Skin of body (tissue), 2 donors: ENCODE measurements around the gene TULP1. TPM values are rescaled to one million over a fixed set of nuclear protein-coding genes. Genes with fewer than 3 reads are reported as not detected.

ENCODE experiments used
- DNase-seq: peaks from one replicate; lab custom pipeline; 2025; lab: John Stamatoyannopoulos, UW
- total RNA-seq: library from RNA; depleted of rRNA; stranded (reverse); fragments of >200 nt; gene quantifications from one replicate; pipeline ENCODE4 v1.2.3, GENCODE V29; 2014

Gene TULP1
- total RNA-seq, 1 donor from 2014 or later: 0.39 TPM

DNA sequence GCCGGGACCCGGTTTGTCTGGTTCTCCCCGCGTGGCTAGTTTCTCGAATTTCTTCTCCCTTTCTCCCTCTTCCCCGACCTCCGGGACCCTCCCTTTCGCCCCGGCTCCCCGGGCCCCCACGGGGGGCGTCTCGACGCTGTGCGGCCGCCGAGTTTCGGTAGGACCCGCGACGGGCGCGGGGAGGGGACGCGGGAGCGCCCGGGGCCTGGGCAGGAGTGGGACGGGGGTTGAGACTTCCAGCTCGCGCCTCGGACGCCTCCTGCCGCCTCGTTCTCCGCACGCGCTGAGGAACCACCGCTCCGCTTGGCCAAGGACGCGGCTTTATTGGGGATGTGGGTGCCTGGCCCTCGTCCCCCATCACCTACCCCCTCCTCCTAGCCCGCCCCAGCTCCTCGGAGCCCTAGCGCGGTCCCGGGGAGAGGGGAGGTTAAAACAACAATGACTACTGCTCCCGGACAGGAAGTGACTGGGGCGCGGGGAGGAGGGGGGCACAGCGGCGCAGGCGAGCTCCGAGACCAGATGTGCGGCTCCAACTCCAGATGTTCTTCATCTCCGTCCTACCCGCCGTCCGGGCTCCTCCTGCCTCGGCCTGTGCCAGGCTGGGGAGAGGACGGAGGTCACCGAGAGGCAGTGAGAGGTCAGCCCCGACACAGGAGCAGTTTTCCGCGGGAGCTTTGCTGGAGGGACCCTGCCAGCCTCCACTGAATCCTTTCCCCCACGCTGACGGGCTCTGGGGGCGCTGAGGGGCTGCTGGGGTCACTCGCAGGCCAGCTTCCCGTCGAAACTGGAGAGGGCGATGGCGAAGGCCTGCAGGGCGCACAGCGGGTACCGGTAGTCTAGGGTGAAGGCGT lies 14.9 kb downstream of the TULP1 start:
- peak; percentile 77 for DNase-seq

DNA sequence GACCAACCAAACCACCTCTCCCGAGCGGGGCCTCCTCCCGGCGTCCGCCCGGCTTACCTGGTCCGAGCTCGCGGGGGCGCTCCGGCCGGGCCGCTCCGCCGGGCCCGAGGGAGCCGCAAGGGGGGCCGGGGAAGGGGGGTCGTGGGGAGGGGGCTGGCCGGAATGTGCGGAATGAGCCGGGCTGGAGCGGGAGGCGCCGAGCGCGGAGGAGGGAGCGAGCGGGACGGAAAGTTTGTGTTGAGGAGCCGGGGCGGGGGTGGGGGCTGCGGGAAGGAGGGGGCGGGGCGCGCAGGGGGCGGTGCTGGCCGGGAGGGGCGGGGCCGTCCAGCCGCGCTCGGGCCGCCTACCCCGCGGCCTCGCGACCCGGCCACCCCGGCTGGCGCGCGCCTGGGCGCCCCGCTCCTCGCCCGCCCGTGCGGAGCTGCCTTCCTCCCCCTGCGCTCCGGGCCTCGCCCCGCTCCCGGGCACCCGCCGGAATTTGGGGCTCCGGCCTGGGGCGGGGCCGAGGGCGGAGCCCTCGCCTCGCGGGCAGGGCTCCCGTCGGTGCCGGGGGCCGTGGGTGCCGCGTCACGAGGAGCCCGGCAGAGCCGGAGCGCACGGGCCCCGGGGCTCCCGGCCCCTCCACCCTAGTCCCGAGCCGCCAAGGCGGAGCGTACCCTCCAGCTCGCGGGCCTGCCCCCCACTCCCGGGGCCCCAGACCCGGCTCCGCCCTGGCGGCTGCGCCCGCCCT lies 15.7 kb downstream of the TULP1 start, which contains the start of gene TEAD3:
Gene TEAD3 (minus strand): TSS at position 239 of the 730 bp plus-strand sequence.
- DNase-seq: peak; percentile 75

DNA sequence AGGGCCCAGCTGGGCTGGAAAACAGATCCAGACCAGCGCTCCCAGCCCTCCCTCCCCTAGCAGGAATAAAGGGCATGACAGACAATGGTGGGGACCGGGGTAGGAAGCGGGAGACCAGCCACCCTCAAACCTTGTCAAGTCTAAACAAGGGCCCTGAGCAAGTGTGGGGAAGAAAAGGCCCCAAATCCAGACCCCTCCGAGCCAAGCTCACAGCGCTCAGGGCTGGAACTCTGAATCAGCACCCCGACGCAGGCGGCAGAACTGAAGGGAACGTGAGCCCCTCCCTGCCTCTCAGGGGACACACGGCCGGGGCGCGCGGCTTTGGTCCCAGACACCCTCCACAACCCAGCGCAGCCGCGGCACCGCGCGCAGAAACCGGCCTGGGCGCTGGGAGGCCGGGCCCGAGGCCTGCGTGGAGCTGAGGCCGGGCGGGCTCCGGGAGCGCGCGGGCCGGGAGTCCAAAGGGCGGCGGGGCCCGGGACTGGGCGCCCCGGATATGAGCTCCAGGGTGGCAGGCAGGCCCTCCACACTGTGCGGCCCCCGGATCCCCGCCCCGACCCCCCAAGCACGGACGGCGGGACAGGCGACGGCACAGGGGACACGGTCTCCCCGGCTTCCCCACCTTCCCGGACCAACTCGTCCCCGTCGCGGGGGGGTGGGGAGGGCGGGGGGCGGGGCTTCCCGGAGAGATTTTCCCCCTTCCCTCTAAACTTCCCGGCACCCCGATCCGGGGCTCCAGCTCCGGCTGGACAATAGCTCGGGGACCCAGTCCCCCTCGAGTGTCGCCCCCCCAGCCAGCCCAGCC lies 16.5 kb downstream of the TULP1 start:
- no peak for DNase-seq

DNA sequence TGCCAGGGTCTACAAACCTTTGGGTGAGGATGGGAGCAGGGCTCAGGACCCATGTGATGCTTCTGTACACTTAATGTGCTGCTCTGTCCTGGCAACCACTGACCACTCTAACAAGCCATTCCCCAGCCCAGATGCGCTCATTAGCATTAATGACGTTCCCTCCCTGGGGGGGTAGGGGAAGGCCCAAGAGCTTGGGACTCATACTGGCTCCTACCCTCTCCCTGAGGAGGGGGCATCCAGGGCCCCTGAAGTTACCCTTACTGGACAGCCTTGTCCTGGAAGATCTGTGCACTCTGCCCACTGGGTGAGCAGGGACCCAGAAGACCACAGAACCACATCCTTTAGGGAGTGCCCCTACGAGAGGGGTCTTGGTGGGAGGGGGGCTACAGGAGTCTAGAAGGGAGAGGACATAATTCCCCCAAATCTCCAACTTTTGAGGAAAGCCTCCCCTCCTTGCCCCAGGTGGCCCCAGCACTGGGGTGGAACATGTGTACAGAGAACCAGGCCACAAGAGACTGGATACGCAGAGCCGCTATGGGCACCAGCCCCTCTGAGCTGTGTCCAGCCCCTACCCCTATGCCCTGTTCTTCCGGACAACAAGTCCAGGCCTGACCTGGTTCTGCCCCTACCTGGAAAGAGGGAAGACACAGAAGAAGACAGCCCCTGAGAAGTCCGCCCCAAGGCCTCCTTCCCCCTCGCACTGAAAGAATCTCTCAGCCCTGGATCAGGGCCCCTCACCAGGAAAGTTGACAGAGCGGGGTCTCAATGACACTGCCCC lies 17.2 kb downstream of the TULP1 start:
- DNase-seq: no peak

DNA sequence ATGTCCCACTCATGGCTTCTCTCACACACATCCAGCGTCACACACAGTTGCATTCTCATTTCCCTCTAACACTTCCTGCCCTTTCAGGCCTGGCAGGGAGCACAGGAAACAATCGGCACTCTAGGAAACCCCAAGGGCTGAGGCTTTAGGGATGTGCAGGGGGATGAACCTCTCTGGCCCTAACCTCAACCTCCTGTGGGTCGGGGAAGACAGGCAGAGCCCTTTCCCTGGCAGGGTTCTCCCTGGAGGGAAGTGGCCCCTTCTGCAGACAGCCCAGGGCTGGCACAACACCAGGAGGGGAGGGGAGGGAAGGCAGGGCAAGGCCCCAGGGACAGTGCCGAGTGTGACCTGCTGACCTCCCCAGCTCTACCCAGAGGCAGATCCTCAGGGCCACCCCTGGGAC lies 18.5 kb downstream of the TULP1 start:
- DNase-seq: no peak

DNA sequence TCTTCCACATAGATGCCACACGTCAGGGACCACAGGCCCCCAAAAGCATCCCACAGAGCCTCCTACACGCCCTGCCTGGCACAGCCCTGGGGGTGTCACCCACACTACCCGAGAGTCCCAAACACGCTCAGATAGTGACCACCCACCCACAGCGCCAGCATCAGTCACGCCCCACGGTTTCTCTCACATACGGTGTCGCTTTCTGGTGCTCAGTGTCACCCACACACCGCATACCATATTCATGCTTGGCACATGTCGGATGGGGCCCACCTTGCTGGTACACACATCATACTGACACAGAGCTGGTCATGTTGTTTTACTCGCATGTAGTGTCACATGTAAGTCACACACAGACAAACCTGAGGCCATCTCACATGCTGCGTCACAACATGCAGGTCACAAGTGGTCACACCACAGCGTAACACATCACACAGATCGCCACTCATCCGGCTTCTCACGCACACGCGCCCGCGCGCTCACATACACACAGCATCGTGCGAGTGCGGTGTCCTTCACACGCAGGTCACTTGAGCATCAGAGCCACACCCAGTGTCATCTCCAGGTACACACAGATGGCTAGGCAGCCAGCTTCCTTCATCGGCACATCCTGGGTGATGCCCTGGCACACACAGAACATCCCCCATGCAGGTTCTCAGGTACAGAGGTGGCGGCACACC lies 19.3 kb downstream of the TULP1 start:
- DNase-seq: peak; percentile 18

DNA sequence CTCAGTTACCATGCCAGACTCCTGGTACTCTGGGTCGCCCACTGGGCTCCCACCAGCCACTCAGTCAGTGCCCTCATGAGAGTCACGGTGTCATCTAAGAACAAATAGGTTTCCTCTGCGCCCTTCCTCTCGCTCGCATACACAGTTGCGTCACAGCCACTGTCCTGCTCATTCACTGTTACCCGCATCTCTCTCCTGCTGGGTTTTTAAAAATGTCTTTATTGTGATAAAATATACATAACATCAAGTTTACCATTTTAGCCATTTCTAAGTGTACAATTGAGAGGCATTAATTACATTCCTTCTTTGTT lies 19.8 kb downstream of the TULP1 start:
- no peak for DNase-seq

DNA sequence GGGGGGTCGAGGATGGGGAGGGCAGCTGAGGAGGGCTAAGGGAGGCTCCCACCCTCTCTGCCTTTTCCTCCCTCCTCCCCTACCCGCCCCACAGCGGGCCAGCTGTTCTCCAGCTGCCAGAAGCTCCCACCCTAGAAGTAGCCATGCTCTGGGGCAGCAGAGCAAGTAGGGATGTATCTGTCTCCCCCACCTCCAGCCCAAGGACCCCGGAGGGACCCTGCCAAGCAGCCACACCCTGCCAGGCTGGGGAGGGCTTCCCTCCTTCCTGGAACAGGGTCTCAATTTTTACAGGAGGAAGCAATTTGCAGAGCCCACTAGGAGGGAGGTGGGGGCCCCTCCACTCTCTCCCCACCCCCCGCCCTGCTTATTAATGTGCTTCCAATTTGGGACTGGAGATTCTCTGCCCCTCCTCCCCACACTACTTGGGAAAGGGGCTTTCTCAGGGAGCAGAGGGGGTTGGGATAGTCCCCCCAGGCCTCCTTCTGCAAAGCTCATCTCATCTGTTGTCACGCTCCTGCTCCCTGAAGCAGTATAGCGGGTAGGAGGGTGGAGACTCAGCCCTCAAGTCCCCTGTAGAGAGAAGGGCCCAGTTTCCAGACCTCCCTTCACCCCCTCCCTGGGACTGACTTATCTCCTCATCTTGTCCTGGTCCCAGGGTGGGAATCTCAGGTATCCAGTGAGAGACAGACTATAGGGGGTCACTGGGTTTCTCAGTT lies 20.3 kb downstream of the TULP1 start:
- DNase-seq: peak; percentile 86

DNA sequence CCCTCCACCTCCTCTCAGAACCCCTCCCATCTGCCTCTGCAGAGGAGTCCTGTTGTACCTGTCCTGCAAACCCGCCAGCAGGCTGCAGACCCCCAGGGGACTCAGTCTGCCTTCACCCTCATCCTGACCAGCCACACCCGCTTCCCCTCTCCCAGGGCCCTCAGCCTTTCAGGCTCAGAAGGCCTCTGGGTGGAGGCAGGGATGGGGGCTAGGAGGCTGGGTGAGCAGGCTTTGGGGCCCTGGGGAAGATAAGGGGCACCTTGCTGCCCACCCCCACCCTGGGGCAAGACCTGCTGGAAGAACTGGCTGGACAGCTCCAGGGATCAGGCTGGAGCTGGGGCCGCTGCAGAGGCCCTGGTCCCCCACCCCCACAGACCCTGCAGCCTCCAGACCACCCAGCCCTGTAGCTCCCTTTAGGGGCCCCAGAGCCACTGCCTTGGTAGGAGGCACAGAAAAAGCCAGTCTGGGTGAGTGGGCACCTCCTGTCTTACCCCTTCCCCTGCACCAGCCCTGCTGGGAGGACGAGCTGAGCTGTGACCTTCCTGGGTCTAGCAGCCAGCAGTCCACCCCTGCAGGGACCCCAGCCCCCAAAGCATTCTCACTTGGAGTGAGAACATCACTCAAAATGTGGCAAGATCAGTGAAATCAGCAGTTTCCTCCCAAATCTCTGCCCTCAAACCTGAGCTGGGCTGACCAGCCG lies 21.0 kb downstream of the TULP1 start:
- DNase-seq: no peak

DNA sequence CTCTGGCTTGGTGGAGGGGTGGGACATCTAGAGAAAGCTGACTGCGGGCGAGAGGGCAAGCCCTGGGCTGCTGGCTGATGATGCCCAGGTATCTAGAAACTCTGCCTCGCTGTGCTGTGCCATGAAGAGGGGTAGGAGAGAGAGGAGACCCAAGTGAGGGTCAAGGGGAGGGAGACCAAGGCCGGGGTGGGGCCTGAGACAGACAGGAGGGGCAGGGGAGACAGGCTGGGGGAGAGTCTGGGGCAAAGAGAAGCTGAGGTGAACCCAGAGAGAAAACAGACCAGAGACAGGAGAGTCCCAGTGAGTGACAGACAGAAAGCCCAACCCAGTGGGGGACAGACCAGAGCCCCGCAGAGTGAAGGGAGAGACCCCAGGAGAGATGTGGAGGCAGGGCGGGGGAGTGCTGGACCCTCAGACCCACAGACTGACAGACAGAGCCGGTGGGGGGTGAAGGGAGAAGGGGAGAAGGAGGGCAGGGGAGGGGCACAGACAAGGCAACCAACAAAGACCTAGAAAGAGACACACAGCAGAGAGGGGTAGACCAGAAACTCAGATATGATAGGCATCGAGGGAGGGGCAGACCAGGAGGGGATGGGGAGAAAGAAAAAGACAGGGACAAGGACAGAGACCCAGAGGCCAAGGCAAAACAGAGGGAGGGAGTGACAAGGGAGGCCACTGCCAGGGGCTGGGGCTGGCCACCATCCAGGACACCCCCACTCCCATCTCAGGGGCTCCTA lies 21.7 kb downstream of the TULP1 start:
- no peak for DNase-seq

DNA sequence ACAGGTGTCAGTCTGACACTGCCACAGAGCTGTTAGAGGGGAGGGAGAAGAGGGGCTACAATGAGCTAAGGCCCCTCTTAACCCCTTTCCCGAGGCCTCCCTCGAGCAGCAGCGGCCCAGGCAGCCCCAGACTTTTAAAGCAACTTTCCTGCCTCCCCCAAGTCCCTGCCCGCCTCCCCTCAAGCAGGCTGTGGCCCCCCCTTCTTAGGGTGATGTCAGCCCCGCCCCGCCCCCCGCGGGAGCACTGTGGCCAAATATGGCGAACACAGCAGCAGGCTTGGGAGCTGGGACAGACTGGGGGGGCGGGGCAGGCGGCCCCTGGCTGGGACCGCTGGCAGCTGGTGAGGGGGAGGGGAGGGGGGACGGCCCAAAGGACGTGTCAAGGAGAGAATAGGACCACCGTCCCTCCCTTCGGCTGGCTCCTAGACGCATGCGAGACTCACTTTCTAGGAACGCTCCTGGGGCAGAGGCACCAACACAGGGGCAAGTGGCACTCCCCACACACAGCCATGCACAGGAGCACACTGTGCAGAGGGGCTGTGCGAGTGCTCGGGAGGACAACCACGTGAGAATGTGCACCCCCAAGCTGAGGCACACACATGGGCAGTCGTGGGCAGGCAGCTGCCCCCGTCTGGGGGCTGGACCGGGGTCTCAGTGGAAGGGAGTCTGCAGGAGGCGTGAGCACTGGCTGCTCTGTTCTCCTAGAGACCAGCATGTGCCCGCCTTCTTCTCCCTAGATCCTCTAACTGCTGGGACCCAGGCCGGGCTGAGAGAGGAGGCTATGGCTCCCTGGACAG lies 22.5 kb downstream of the TULP1 start:
- DNase-seq: peak; percentile 41

DNA sequence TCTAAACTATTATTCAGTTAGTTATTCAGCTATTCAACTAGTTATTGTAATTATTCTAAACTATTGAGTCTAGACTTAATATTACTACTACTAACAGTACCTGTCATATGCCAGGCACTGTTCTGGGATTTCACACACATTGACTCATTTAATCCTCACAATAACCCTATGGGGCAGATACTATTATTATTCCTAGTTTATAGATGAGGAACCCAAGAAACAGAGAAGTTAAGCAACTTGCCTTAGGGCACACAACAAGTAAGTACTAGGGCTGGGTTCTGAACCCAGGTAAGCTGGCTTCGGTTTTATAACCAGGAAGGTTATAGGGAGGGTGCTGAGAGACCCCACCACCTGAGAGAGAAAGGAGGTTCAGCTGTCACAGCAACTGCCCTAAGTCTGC lies 23.6 kb downstream of the TULP1 start:
- no peak for DNase-seq

DNA sequence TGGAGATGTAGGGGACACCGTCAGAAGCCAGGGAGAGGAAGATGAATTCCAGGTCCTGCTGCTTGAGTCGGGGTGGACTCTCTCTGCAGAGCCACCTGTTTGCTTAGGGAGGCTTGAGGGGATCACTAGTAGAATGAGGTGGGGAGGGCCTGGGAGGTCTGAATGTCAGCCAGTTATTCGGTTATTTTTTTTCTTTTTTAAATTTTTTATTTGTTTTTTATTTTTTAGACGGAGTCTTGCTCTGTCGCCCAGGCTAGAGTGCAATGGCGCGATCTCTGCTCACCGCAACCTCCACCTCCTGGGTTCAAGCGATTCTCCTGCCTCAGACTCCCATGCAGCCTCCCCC lies 24.2 kb downstream of the TULP1 start:
- DNase-seq: no peak

DNA sequence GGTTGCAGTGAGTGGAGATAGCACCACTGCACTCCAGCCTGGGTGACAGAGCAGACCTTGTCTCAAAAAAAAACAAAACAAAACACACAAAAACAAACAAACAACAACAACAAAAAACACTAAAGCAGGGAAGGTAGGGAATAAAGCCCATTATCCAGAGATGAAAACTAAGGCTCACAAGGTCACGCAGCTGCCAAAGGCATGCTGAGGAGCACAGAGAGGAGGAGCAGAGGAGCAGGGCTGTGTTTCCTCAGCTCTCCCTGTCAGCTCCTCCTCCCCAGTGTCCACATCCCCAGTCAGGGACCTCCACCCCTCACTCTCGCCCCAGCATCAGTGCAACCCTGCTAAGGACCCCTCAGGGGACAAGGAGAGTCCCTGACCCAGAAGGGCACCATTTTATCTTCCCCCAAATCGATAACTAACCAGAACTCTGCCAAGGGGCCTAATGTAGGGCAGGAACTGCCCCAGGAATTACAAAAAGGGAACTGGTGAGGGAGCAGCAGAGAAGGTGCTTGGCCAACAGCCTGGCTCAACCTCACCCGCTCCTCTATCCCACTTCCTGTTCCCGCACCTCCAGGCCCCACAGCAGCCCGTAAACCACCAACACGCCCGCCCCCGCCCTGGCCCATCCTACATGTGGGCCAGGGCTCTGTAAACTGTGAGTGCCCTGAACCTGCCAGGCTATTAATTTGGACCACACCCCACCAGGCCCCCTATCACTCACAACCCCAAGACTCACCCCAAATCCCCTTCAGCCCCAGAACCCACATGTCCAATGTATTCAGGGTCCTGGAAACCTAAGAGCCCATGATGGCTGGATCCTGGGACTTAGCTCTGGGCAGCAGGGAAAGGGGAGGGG lies 24.8 kb downstream of the TULP1 start:
- DNase-seq: no peak

DNA sequence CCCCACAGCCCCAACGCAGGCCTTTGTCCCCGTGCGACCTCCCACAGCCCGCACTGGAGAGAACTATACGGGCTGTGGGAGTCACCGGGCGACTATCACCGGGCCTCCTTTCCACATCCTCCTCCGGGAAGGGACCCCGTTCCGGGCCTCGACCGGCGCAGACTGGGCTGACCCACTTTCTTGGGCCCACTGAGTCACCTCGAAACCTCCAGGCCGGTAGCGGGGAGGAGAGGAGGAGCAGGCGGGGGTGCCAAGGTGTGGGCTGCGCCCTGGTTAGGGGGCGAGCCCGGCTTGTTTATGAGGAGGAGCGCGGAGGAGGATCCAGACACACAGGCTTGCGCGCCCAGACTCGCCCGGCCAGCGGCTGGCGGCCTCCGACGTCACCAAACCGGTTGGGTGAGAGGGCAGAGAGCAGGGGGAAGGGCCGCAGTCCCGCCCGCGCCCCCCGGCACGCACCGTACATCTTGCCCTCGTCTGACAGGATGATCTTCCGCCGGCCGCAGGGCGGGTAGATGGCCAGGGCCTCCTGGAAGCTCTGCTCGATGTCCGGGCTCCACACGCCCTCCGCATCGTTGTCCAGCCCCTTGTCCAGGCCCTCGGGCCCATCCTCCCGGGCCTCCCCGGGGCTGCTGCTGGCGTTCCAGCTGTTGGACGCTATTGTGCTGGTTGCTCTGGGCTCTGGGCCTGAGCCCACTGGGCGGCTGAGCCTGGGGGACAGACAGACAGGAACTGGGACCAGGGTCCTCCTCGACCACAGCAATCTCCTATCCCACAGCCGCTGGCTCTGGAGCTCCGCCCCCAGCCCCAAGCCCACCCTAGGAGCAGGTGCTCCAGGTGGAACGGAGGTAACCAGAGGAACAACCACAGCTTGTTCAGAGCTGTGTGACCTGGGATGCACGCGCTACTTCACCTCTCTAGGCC lies 26.4 kb downstream of the TULP1 start:
- DNase-seq: no peak

DNA sequence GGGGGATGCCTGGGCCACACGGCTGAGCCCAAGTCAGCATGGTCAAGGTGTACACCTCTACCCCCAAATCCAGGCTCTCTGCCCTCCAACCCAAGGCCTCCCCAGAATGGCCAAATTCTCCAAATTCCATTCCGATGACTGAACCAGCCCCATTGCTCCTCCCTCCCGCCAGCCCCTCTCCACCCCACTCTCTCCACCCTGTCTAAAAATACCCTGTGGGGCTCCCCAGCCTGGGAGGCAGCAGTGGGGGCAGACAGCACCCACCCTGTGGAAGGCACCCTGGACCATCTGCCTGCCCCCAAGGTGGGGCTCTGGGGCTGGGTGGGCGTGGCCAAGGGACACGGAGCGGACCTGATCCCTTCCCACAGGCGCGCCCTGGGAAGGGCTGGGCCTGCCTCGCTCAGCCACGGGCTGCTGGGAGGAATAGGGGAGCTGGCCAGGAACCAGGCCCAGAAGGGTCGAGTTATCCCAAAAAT lies 27.3 kb downstream of the TULP1 start:
- peak; percentile 29 for DNase-seq
